ENCODE data around the gene SPATC1L.
"Not testable (repeated sequence)": the region's sequence is repeated elsewhere in the genome, so short reads cannot be mapped to it uniquely, and the experiment has no call there.

Gene SPATC1L

GRCh38 chr21:46183910-46184624 is at the start of gene SPATC1L:
Gene SPATC1L, minus strand, starts transcription at chr21:46184459. Its CDS starts 1,643 bp downstream, at chr21:46182816.
- DNase-seq (ENCODE audit: low read depth) = peak; percentile 71

GRCh38 chr21:46229923-46230260 is 45.6 kb upstream of the SPATC1L start:
- no peak for DNase-seq (ENCODE audit: low read depth)

- DNase-seq (ENCODE audit: low read depth) = no peak
Observed at GRCh38 chr21:46229133-46229922, 45.1 kb upstream of the SPATC1L start.

GRCh38 chr21:46228345-46229051 is 44.2 kb upstream of the SPATC1L start, which contains the start of gene LSS:
Gene LSS, minus strand, starts transcription at chr21:46228774. Its CDS starts 29 bp downstream, at chr21:46228745.
- peak; percentile 98 for DNase-seq (ENCODE audit: low read depth)

GRCh38 chr21:46227811-46228344 is 43.6 kb upstream of the SPATC1L start:
- no peak for DNase-seq (ENCODE audit: low read depth)

GRCh38 chr21:46226920-46227599 is 42.8 kb upstream of the SPATC1L start:
- peak; percentile 31 for DNase-seq (ENCODE audit: low read depth)

GRCh38 chr21:46226146-46226545 is 41.9 kb upstream of the SPATC1L start:
- no peak for DNase-seq (ENCODE audit: low read depth)

- DNase-seq (ENCODE audit: low read depth) = not testable (repeated sequence)
Observed at GRCh38 chr21:46223661-46224060, 39.4 kb upstream of the SPATC1L start.

- no peak for DNase-seq (ENCODE audit: low read depth)
Observed at GRCh38 chr21:46223217-46223616, 39.0 kb upstream of the SPATC1L start.

GRCh38 chr21:46222436-46223116 is 38.3 kb upstream of the SPATC1L start:
- no peak for DNase-seq (ENCODE audit: low read depth)

- DNase-seq (ENCODE audit: low read depth) = no peak
Observed at GRCh38 chr21:46221664-46222435, 37.6 kb upstream of the SPATC1L start.

GRCh38 chr21:46220847-46221246 is 36.6 kb upstream of the SPATC1L start:
- no peak for DNase-seq (ENCODE audit: low read depth)

GRCh38 chr21:46220275-46220810 is 36.1 kb upstream of the SPATC1L start:
- no peak for DNase-seq (ENCODE audit: low read depth)

GRCh38 chr21:46219591-46220239 is 35.5 kb upstream of the SPATC1L start:
- no peak for DNase-seq (ENCODE audit: low read depth)

GRCh38 chr21:46218906-46219590 is 34.8 kb upstream of the SPATC1L start:
- no peak for DNase-seq (ENCODE audit: low read depth)

- DNase-seq (ENCODE audit: low read depth) = no peak
Observed at GRCh38 chr21:46217511-46218196, 33.4 kb upstream of the SPATC1L start.

- no peak for DNase-seq (ENCODE audit: low read depth)
Observed at GRCh38 chr21:46216132-46216747, 32.0 kb upstream of the SPATC1L start.

Data from EH (cell line).